Activated CD4-positive, alpha-beta T cell treated with anti-CD3 and anti-CD28 coated beads, Interleukin-2, amount 50 U/mL, for 24 hours (primary cell): ENCODE measurements around the gene NRCAM.

Experiments used
- DNase-seq, 2 donors: peaks; one replicate each; pipeline ENCODE4 v3.0.0-alpha.2; 2020; ENCODE audit warnings: low read depth in 1 of 2, low spot score in 1 of 2

NRCAM gene

DNA sequence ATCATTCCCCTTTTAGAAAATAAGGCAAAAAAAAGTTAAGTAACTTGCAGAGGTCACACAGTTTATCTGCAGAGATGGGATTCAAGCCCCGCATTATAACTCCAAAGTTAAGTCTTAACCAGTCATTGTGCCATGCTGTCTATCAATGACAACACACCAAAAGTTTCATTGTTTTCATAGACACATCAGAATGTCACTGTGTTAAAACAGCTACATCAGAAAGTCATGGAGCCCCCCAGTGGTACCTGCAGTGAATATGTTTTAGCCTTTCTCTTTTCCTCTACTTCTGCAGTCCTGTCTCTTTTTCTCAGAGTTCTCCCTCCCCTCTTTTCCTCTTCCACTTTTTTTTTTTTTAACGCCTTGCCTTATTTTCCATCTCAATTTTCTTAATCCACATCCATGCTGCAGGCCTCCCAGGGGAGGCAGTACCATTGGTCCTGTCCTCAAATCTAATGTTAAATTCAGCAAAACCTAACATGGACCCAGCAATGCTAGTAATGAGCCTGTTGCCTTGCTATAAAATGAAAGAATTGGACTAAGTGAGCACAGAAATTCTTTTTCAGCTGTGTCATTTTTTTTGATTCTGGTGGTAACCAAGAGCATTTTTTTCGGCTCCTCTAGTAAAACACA lies 3.8 kb upstream of the NRCAM start:
- DNase-seq: no peak

DNA sequence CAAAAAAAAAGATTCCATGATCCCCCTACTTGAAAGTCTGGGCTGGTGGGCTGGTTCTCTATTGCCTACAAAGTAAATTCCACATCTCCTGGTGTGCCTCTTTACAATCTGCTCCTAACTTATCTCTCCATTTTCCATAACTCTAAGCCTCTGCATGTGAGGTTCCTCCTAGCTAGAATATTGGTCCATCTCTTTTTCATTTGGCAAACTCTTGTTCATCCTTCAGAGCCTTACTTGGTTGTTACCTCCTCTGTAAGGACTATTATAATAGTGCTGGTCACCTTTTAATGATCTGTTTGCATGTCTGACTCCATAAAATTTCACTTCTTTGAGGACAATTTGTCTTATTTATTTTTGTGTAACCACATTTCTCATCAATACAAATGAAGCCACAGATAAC lies 1.6 kb upstream of the NRCAM start:
- no peak for DNase-seq

DNA sequence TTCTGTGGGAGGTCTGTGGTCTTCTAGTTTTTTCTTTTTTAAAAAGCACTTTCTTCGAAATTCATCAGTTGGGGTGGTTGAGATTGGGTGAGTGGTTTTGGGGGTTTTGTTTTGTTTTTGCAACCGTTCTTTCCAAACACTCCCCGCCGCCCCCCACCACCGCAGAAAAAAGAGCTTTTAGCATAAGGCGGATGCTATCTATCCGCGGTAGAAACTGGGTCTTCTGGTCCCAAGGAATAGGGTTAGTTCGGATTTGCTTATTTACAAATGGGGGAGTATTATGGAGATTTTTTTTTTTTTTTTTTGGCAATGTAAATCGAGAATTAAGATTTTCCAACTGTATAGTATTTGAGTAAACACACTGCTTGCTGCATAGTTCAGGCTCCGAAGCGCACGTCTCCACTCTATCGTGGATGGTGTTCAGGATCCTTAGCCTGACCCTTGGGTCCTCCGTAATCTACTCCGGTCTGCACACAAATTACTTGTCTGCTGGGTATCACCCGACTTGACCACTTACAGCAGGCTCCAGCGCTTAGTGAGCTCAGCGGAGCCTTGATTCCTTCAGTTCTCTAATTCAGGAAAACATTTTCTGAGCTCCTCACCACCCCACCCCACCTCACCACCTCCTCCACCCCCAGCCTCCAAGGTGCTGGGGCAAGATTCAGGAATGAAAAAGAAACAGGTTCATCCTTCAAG lies 757 bp upstream of the NRCAM start:
- DNase-seq: no peak

DNA sequence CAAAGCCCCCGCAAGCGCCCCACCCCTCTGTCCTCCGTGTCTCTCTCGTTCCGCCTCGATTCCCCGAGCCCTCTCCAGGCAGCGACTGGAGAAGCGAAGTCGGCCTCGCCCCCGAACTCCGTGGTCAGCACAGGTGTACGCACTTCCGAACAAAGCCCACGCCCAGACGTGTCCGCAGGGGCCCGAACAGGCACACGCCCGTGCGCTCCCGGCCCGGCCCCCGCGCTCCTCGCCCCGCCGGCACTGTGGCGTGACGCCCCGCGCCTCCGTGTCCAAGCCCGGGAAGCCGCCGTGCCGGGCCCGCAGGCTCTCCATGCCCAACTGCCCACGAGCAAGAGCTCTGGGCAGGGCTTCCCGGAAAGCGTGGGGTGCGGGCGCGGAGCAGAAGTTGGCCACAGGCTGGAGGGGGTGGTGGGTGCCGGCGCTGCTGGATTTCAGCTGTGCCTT lies 662 bp downstream of the NRCAM start:
- no peak for DNase-seq

DNA sequence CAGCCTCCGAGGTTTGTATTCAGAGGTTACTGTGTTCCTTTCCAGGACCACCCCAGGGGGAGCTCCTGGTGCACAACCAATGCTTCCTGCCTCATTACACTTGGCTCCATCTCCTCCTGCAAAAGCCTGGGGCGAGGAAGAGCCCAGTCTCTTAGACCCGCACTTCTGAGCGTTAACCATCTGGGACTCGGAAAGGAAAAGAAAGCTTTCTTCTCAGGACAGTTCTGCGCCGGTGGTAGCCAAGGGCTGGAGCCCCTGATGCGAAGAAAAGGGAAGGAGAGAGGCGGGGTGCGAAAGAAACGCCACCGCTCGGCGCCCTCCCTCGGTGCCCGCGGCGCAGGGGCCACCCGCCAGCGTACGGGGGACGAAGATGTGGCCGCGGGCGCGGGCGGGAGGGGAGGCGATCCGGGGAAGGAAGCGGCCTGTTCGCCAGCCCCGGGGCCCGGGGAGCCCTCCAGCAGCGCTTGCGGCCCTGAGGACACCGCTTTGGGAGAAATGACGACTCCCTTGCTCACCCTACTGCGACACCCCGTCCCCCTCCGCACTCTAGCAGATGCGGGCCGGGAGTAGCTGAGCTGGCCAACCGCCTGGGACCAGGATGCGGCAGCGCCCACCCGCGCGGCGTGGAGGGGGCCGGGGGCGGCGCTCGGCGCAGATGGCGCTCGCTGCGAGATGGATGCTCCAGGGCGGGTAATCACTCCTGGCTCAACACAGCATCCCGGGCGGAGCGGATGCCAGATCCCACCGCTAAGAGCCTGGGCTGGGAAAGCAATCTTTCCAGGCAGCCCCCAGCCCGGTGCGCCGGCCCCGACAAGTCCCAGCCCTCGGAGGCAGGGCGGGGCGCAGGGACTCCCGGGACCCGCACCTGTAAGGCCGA lies 1.3 kb downstream of the NRCAM start:
- DNase-seq: no peak

DNA sequence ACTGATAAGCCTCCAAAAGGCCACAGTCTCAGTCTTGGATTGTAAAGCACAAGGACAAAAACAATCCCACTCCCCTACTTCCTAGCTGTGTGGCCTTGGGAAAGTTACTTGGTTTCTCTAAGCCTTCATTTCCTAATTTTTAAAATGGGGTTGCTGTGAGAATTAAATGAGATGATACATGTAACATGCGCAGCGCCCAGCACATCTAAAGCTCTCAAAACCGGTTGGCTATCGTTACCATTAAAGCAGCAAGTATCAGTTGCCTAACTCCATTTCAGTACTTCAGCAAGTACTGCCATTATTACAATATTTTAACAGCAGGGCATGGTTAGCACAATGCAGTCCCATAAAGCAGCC lies 1.9 kb downstream of the NRCAM start:
- DNase-seq: no peak

DNA sequence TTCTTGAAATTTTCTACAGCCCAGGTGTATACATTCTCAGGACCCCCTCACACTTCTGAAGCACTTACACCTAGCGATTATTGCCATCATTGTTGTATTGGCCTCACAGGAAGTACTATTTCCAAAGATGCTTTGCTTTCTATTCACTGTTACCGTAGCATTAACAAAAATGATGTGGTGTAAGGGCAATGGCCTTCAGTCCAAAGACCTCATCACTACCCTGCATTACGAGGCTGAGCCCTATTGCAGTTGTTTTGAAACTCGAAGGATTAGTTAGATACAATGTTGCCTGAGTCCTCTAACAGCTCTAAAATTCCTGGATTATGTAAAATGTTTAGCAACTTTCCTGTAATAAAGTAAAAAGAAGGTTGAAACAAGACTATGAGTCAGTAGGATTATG lies 2.9 kb downstream of the NRCAM start:
- no peak for DNase-seq

DNA sequence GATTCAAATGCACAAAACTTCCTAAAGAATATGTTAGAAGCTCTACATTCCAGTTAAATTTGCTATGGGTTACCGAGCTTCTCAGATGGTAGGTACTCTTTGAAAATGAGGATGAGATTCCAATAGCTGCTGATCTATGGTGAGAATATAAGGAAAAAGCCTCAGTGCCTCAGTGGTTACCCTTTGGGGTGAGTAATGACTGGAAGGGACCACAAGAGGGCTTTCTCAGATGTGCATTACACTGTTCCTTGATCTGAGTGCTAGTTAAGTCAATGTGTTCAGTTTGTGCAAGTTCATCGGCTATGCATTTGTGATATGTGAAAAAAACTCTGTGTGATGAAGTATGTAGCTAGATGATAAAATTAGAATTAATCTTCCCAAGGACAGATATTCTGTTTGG lies 3.5 kb downstream of the NRCAM start:
- DNase-seq: no peak

DNA sequence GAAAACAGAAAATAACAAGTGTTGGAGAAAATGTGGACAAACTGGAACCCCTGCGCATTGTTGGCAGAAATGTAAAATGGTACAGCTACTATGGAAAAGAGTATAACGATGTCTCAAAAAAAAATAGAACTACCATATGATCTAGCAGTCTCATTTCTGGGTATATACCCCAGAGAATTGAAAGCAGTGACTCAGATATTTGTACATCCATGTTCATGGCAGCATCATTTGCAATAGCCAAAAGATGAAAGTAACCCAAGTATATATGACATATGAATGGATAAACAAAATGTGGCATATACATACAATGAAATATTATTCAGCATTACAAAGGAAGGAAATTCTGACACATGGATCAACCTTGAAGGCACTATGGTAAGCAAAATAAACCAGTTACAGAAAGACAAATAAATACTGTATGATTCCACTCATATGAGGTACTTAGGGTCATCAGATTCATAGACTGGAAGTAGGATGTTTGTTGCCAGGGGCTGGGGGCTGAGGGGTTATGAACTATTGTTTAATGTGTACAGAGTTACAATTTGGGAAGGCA lies 4.9 kb downstream of the NRCAM start:
- no peak for DNase-seq

DNA sequence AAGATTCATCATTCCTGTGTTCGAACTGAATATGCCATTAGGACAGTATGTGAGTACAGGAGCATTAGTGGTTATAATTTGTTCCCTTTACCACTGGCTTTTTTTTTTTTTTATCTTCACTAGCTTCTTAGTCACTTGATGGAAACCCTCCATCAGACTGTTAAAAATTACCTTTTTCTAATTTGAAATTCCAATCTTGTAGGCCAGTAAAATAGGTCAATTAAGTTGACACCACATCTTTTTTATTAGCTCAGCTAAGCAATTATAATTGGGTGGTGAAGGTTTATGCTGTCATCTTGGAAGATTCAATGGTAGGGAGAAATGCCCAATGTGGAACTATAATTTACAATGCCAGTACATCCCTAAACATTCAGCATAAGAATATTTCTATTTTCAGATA lies 6.1 kb downstream of the NRCAM start:
- DNase-seq: no peak

DNA sequence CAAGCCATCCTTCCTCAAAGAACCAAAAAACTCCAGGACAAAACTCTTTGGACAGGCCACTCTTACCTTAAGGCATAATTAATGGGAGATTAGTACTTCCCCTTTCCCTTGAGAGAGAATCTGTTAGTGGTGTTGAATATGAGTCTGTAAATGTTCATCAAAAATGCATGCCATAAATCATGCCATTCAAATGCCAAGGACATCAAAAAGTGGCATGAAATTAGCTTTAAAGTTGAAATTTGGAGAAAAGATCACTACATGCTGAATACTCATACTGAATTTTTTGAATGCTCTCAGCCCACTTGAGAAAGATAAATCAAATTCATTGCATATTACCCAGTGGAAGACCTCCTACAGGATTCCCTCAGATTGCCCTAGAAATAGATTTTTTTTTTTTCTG lies 6.7 kb downstream of the NRCAM start:
- DNase-seq: no peak

DNA sequence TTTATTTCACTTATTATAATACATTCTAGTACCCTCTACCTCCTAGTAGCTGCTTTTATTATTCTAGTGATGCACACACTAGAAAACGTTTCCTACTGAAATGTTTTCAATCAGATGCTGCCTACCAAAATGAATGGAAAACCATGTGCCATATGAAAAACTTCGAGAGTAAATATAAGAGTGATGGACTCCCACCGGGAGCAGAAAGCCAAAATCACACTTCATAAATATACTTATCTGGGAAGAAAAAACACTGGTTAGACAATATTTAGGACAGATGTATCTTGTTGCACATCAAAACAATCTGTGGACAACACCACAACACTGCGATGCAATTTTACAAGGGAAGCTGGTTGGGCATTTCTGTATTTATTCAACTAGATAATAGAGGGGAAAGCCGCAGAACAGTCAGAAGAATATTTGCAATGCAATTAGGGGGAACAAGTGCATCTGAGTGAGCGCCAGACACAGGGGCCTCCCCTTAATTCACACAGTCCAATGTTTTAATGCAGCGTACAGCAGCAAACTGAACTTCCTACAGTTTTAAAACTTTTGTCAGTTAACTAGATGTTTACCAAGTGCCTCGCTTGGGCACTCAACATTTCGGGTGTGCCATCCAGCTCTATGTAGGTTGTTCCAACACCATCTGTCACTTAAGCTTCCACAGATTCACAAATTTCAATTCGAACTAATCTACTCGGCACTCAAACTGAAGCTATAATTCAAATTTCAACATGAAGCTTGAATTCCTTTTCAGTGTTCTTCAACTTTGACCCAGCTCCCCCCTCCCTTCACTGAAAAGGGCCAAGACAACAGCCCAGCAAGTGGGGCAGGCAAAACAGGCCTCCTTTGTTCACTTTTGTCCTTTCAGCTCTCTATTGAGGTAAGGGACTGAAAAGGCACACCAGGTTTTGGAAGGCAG lies 7.4 kb downstream of the NRCAM start:
- DNase-seq: no peak

DNA sequence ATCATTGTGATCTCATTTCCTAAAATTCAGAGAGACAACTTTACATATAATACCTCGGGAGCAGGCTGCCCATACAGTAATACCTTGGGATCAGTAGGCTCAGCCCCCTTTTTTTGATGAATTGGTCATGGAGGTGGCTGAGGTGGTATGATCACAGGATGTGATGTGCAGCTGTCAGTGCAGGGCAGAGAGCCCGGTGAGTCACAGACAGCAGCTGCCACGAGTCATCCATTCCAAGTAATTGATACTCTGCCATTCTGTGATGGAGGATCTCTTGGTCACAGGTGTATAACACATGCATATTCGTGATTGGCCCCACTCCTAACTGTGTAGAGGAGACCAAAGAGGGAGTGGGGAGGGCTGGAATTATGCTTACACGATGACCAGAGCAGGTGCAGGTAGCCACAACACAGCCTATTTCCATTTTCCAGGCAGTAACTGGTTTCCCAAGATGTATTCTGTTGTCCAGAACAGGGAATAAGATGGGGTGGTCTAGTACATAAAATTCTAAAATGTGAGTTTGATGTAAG lies 14.1 kb downstream of the NRCAM start:
- DNase-seq: no peak

DNA sequence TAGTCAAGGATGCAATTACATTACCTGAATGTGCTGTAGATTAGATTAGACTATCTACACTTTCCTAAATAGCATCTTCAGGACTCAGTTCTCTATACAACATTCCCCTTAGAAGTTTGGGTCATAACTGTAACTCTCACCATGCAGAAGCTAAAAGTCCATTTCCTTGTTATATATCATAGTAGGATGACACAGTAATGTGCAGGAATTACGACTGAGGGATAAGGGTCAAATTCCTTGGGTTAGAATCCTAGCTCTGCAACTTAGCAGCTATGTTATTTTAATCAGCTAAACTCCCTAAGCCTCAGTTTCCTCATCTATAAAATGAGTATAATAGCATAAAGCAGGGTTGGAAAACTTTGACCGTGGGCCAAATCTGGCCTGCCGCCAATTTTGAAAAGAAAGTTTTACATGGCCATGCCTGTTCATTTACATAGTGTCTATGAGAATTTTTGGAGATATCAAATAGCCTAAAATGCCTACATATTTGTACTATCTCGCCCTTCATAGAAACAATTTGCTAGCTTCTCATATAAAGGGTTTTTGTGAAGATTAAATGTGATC lies 14.8 kb downstream of the NRCAM start:
- no peak for DNase-seq

DNA sequence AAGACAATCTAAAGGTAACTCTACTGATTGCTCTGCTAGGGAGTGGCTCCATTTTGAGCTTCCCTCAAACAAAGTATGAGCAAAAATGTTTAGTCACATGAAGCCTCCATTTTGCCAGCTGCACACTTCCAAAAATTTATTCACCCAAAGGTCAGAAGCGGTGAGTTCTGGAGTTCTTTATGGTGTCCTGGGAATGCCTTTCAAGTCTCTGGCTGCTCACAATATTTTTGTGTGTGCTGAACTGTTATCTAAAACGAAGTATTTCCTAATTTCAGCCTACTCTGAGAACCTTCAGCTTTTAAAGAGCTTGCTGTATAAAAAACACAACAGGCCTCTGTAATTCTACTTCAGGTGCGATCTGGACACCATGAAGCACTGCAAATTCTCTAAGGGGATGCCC lies 15.6 kb downstream of the NRCAM start:
- DNase-seq: no peak

DNA sequence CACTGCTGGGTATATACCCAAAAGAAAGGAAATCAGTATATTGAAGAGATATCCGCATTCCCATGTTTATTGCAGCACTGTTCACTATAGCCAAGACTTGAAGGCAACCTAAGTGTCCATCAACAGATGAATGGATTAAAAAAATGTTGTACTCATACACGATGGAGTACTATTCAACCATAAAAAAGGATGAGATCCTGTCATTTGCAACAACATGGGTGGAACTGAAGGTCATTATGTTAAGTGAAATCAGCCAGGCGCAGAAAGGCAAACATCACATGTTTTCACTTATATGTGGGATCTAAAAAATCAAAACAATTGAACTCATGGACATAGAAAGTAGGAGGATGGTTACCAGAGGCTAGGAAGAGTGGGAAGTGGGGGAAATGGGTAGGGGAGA lies 19.3 kb downstream of the NRCAM start:
- DNase-seq: no peak

DNA sequence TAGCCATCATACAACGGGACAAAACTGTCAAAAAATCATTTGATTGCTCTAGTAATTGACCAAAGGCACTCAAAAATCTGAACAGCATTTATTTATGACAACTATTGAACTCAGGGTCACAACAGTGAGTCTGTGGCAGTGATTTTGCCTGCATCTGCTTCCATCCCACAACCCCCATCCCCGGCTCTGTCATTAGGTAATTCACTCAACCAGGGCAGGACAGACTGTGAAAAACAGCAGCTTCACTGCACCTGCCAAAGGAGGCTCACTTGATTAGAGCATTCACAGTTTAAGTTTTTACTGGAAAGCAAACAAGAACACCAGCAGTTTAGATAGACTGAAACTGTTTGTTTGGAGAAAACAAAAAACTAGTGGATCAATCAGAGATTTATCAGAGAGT lies 22.2 kb downstream of the NRCAM start:
- no peak for DNase-seq

DNA sequence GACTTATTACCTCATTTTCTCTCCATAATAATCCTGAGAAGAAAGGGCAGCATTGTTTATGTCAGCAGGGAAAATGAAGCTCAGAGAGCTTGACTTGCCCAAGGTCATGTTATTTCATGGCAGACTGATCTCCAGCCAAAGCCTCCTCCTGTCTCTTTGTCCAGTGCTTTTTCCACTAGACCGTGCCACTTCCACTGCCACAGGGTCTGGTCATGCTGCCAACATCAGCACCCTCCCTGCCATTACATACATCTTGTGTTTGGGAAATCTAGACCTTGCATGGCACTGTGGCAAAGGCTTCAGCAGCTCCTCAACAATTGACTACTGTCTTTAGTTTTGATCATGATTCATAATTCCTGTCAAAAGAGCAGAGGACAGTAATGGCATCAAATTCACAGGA lies 25.1 kb downstream of the NRCAM start:
- no peak for DNase-seq

DNA sequence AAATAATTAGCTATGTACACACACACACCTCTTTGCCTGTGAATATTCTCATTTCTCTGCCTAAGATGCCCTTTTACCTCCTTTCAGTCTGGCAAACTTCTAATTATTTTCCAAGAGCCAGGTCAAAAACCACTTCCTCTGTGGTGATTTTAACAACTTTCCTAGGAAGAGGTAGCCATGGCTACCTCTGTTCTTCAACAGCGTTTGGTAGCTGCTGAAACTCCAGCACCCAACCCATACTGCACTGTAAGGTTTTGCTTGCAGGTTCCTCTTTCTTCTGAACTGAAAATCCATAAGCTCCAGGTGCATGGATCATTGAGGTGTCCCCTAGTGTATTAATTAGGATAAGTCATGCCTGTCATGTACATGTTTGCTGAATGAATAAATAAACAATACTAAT lies 25.6 kb downstream of the NRCAM start:
- DNase-seq: no peak

DNA sequence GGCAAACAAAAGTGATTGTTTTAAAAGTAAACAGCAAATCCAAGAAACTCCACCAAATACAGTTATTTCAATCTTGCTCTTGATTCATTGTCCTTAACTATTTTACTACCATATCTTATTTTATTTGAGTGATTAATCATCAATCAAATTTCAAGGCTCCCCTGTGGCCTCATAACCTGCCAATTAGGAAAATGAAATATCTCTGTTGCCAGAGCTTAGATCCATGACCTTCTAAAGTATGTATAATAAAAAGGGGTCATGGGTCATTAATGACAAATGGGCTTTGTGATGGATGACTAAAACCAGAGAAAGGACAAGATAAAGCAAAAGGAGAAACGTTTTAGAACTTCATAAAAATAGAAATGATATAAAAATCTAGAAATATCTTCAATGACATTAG lies 28.5 kb downstream of the NRCAM start:
- no peak for DNase-seq
